ENCODE data around the gene TRIO. TPM values are rescaled to one million over a fixed set of nuclear protein-coding genes. Genes with fewer than 3 reads are reported as not detected.

Gene TRIO
- total and polyA plus RNA-seq, 7 donors = 18.5 to 77.5 (median 35.0) TPM

- no peaks in the 10 kb centered on the region for H3K36me3 ChIP-seq (ENCODE audit: insufficient read depth in 1 of 2, low read depth in 1 of 2)
- TF ChIP-seq CTCF (IDR thresholded peaks at IDR 0.05) = peak; percentile 7
- WGBS, 3 donors = 65 to 75% (median 66%) methylated on average over 11 of the region's 11 CpGs
- no peak overlapping the region for H3K4me3 ChIP-seq
- no peak for ATAC-seq
- peaks cover 11% of the 10 kb centered on the region for H3K9me3 ChIP-seq
- H3K27ac ChIP-seq = no peak overlapping the region
- H3K27me3 ChIP-seq (ENCODE audit: insufficient read depth in 3 of 3, low read length in 2 of 3) = no peaks in the 10 kb centered on the region
- intact Hi-C loops (cut with DNase I) = no loop called here
- H3K4me1 ChIP-seq = peaks cover 46% of the 10 kb centered on the region
- no peak for DNase-seq
Measured at GRCh38 chr5:14258840-14259239, 115.7 kb downstream of the TRIO start.

DNA sequence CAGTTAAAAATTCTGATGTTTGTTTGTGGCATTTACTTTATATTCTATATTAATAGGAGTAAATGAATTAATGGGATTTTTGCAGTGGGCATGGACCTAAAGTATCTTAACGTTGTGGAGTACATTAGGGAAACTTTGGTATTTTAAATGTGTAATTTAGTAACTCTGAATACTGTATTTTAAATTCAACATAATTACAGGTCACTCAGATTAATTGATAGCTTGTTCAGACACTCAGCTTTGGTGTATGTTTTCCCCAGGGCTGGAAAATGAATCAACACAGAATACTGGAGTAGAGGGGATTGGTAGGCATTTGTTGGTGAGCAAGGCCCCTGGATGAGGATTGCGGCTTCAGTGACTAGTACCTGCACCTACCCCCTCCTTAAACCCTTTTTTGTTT, 117.5 kb downstream of the TRIO start:
- WGBS, 3 donors = 29 to 51% (median 37%) methylated on average over 2 of the region's 2 CpGs
- Histone ChIP-seq H3K9me3 (peaks cover 6% of the 10 kb centered on the region), H3K36me3 (ENCODE audit: insufficient read depth in 1 of 2, low read depth in 1 of 2) (no peaks in the 10 kb centered on the region), H3K27me3 (ENCODE audit: insufficient read depth in 3 of 3, low read length in 2 of 3) (no peaks in the 10 kb centered on the region), H3K27ac (no peak overlapping the region), H3K4me1 (peaks cover 64% of the 10 kb centered on the region), H3K4me3 (no peak overlapping the region)
- TF ChIP-seq CTCF (IDR thresholded peaks at IDR 0.05) = no peak
- ATAC-seq (no peak), DNase-seq (no peak)
- intact Hi-C loops (cut with DNase I) = no loop called here

- intact Hi-C loops (cut with DNase I) = no loop called here
- WGBS, 3 donors = 71 to 78% (median 71%) methylated on average over 5 of the region's 5 CpGs
- TF ChIP-seq CTCF (IDR thresholded peaks at IDR 0.05) = no peak
- Histone ChIP-seq H3K4me3 (no peak overlapping the region), H3K27me3 (ENCODE audit: insufficient read depth in 3 of 3, low read length in 2 of 3) (no peaks in the 10 kb centered on the region), H3K4me1 (peaks cover 70% of the 10 kb centered on the region), H3K9me3 (peaks cover 3% of the 10 kb centered on the region), H3K27ac (no peak overlapping the region), H3K36me3 (ENCODE audit: insufficient read depth in 1 of 2, low read depth in 1 of 2) (no peaks in the 10 kb centered on the region)
- no peak for ATAC-seq
- no peak for DNase-seq
Measured at GRCh38 chr5:14261235-14261634, 118.1 kb downstream of the TRIO start.

DNA sequence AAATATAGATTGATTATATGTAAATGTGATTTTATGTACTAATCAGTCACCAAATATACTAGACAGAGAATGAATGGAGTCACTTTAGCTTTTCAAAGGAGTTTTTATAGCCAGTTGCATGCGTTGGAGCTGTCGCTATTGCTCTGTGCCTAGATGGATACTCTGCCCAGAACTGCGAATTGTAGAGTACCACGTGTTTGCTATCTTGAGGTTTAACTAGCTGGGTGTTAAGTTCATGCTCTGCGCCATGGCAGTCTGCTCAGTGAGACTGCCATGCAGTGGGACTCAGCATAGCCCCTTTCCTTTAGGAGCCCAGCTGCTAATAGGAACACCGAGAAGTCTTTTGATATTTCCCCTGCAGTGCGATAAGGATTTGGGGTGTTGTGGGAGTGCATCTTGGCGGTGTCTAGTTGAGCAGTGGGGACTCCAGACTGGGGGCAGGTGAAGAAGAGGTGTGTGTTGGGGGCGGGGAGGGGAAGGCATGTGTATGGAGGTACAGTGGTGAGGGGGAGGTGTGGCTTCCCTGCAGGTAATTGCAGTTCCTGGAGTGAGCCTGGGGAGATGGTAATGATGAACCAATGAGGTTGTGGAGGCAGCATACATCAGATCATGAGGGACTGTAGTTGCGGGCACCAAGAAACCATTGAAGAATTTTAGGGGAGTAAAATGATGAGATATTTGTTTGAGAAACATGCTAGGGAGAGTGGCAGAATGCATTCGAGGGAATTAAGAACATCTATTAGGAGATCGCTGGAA, 118.9 kb downstream of the TRIO start:
- intact Hi-C loops (cut with DNase I) = no loop called here
- H3K4me1 ChIP-seq = peaks cover 75% of the 10 kb centered on the region

More for the DNA sequence above, 118.9 kb downstream of the TRIO start:
- no peaks in the 10 kb centered on the region for H3K9me3 ChIP-seq
- no peak overlapping the region for H3K4me3 ChIP-seq
- no peak for ATAC-seq
- no peaks in the 10 kb centered on the region for H3K27me3 ChIP-seq (ENCODE audit: insufficient read depth in 3 of 3, low read length in 2 of 3)
- H3K27ac ChIP-seq = no peak overlapping the region
- no peak for DNase-seq
- no peak for TF ChIP-seq CTCF (IDR thresholded peaks at IDR 0.05)
- no peaks in the 10 kb centered on the region for H3K36me3 ChIP-seq (ENCODE audit: insufficient read depth in 1 of 2, low read depth in 1 of 2)
- WGBS, 3 donors = 82 to 91% (median 83%) methylated on average over 12 of the region's 12 CpGs

Data from psoas muscle (tissue), 8 donors.